Thoracic aorta (tissue), 2 donors: ENCODE results near the gene TUNAR. TPM values are rescaled to one million over a fixed set of nuclear protein-coding genes. Genes with fewer than 3 reads are reported as not detected.

ENCODE experiments used
- ATAC-seq: fragments of 150-250 bp; one replicate; pipeline ENCODE4 v1.8.0; 2017; ENCODE audit warnings: low read depth; ENCODE audit not compliant: insufficient number of reproducible peaks, low FRiP score
- DNase-seq: peaks from one replicate; pipeline ENCODE4 v3.0.0-alpha.2; 2020; ENCODE audit warnings: low spot score
- H3K27ac ChIP-seq, 2 donors: fragments of 200-600 bp; sonication (generic); 1 replicate in 1 of 2; 2 replicates in 1 of 2; pipeline ENCODE4 v1.5.1; 2016; ENCODE audit warnings: mild to moderate bottlenecking in 2 of 2, moderate library complexity in 2 of 2
- H3K27me3 ChIP-seq: fragments of 200-600 bp; sonication (generic); replicated peaks from 2 replicates; pipeline ENCODE4 v1.6.0; 2016; ENCODE audit warnings: mild to moderate bottlenecking; ENCODE audit not compliant: insufficient read depth
- H3K36me3 ChIP-seq: fragments of 200-600 bp; sonication (generic); one replicate; pipeline ENCODE4 v1.5.1; 2016
- H3K4me1 ChIP-seq, 2 donors: fragments of 200-600 bp; sonication (generic); 1 replicate in 1 of 2; 2 replicates in 1 of 2; pipeline versions ENCODE4 v1.5.1 to v1.6.0; 2016; ENCODE audit warnings: low read depth in 2 of 2, mild to moderate bottlenecking in 1 of 2; ENCODE audit not compliant: control insufficient read depth in 1 of 2
- H3K4me3 ChIP-seq: fragments of 200-600 bp; sonication (generic); 2 replicates; pipeline ENCODE4 v1.5.1; 2016; ENCODE audit warnings: mild to moderate bottlenecking
- H3K9me3 ChIP-seq: fragments of 200-600 bp; sonication (generic); 2 replicates; pipeline ENCODE4 v1.5.1; 2016
- CTCF ChIP-seq: fragments of 200-600 bp; sonication (generic); IDR thresholded peaks from one replicate; pipeline ENCODE4 v1.5.1; 2019; ENCODE audit warnings: antibody characterized with exemption
- total RNA-seq, 2 donors: library from RNA; depleted of rRNA; stranded (reverse); fragments of >200 nt; gene quantifications; one replicate each; pipeline versions ENCODE4 v1.1.0 to v1.2.3, GENCODE V29; 2016

TUNAR gene
- total RNA-seq, 2 donors from 2014 or later = not detected

GRCh38 chr14:95838862-95839261 lies 37.8 kb upstream of the TUNAR start:
- H3K27me3 ChIP-seq = no peaks in the 10 kb centered on the region
- TF ChIP-seq CTCF = no peak
- no peaks in the 10 kb centered on the region for H3K9me3 ChIP-seq
- DNase-seq (no peak), ATAC-seq (no peak)
- H3K4me1 ChIP-seq = no peaks in the 10 kb centered on the region
- H3K36me3 ChIP-seq = no peaks in the 10 kb centered on the region
- no peak overlapping the region for H3K27ac ChIP-seq
- no peak overlapping the region for H3K4me3 ChIP-seq

DNA sequence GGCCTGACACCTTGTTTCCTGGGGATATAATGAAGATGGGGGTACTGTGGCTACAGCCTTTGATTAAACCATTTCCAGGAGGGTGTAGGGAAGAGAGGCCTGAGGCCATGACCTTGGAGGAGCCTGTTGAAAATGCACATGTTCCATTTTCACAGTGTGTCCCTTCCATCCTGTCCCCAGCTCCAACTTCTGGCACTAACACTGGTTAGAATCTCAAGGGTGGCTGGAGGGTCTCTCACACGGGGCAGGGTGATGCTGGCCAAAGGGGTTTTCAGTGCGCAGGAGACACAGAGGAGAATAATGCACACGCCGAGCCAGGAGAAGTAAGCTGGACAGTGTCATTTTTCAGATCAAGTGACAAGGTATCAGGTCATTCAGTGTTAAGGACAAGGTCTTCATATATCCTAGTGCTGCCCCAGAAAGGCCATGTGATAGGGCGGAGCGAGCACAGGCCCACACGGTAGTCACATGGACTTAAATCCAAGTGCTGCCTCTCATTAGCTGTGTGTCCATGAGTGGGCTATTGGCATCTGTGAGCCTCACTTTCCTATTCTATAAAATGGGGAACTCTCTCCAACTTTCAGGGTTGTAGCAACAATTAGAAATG lies 36.4 kb upstream of the TUNAR start:
- Histone ChIP-seq H3K4me3 (no peak overlapping the region), H3K36me3 (no peaks in the 10 kb centered on the region), H3K27me3 (no peaks in the 10 kb centered on the region), H3K27ac (no peak overlapping the region), H3K9me3 (no peaks in the 10 kb centered on the region), H3K4me1 (no peaks in the 10 kb centered on the region)
- no peak for TF ChIP-seq CTCF
- ATAC-seq = no peak
- no peak for DNase-seq

- no peaks in the 10 kb centered on the region for H3K27me3 ChIP-seq
- H3K36me3 ChIP-seq = no peaks in the 10 kb centered on the region
- no peak overlapping the region for H3K27ac ChIP-seq
- H3K4me3 ChIP-seq = no peak overlapping the region
- DNase-seq (no peak), ATAC-seq (no peak)
- H3K9me3 ChIP-seq = no peaks in the 10 kb centered on the region
- TF ChIP-seq CTCF = no peak
- no peaks in the 10 kb centered on the region for H3K4me1 ChIP-seq
Measured at GRCh38 chr14:95841668-95842067, 35.0 kb upstream of the TUNAR start.

GRCh38 chr14:95849761-95850160 lies 26.9 kb upstream of the TUNAR start:
- no peak for DNase-seq
- no peak for ATAC-seq
- no peak overlapping the region for H3K27ac ChIP-seq
- no peaks in the 10 kb centered on the region for H3K9me3 ChIP-seq
- TF ChIP-seq CTCF = no peak
- no peak overlapping the region for H3K4me3 ChIP-seq
- no peaks in the 10 kb centered on the region for H3K36me3 ChIP-seq
- H3K27me3 ChIP-seq = no peaks in the 10 kb centered on the region
- no peaks in the 10 kb centered on the region for H3K4me1 ChIP-seq

DNA sequence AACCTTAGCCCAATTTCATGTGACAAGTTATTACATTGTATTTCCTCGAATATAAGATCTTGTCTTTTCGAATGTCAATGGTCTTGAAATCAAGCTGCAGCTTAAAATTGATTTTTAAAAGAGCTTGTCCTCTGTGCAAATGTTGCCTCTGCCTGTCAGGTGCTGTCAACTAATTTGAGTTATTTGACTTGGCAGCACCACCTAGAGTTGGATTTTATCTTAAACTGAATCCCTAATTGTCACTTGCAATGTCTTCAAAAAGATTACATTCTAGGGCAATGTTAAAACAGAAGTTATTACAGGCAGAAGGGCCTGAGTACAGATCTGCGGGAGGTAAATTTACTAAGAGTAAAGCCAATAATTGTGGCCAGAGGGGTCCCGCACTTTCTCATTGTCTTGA lies 26.2 kb upstream of the TUNAR start:
- Histone ChIP-seq H3K4me1 (no peaks in the 10 kb centered on the region), H3K9me3 (no peaks in the 10 kb centered on the region), H3K27ac (no peak overlapping the region), H3K36me3 (no peaks in the 10 kb centered on the region), H3K4me3 (no peak overlapping the region), H3K27me3 (no peaks in the 10 kb centered on the region)
- ATAC-seq (no peak), DNase-seq (no peak)
- TF ChIP-seq CTCF = no peak
